Rectal smooth muscle tissue (tissue), 1 donor: ENCODE measurements around the gene GLIPR1L2.
"Not testable (repeated sequence)": the region's sequence is repeated elsewhere in the genome, so short reads cannot be mapped to it uniquely, and the experiment has no call there.

Experiments
- H3K27ac ChIP-seq: one replicate; pipeline ENCODE4 v1.7.0; 2013; ENCODE audit warnings: low read depth, low read length, inconsistent platforms
- H3K27me3 ChIP-seq: one replicate; pipeline ENCODE4 v1.7.0; 2013; ENCODE audit warnings: low read length; ENCODE audit not compliant: control insufficient read depth, insufficient read depth
- H3K36me3 ChIP-seq: one replicate; pipeline ENCODE4 v1.7.0; 2013; ENCODE audit warnings: low read length; ENCODE audit not compliant: control insufficient read depth, insufficient read depth
- H3K4me1 ChIP-seq: one replicate; pipeline ENCODE4 v1.7.0; 2013; ENCODE audit warnings: low read length; ENCODE audit not compliant: control insufficient read depth, insufficient read depth
- H3K4me3 ChIP-seq: one replicate; pipeline ENCODE4 v1.7.0; 2013; ENCODE audit warnings: low read length
- H3K9ac ChIP-seq: one replicate; pipeline ENCODE4 v1.7.0; 2013; ENCODE audit warnings: low read length

The GLIPR1L2 gene

DNA sequence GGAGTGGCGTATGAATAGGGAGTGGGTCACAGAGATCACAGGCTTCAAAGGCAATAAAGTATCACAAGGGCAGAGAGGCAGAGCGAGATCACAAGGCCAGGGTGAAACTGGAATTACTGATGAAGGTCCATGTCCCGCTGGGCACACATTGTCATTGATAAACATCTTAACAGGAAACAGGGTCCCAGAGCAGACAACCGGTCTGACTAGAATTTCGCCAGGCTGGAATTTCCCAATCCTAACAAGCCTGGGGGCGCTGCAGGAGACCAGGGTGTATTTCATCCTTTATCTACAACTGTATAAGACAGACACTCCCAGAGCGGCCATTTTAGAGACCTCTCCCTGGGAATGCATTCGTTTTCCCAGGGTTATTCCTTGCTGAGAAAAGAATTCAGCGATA is 67.0 kb downstream of the GLIPR1L2 start:
- not testable (repeated sequence) for H3K4me3 ChIP-seq, H3K4me1 ChIP-seq, H3K27me3 ChIP-seq, H3K27ac ChIP-seq, H3K36me3 ChIP-seq, H3K9ac ChIP-seq

DNA sequence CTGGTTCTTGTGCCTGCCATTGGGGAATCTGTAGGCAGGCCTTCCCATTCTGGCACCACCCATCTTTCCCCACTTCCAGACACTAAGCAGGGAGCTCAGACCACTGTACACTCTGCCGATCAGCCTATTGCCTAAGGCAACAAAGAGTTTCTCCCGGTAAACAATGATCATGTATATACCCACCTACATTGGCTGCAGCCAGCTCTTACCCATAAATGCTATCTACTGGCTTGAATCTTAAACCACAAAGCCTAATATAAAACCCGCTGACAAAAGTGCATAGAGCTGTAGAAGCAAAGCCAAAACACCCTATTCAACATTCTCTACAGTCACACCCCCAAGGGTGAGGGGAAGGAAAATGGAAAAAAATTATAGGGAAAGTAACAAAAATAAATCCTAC is 68.9 kb downstream of the GLIPR1L2 start:
- Histone ChIP-seq H3K4me1 (no peaks in the 10 kb centered on the region), H3K27ac (no peak overlapping the region), H3K36me3 (no peaks in the 10 kb centered on the region), H3K27me3 (no peaks in the 10 kb centered on the region), H3K4me3 (no peak overlapping the region), H3K9ac (no peak overlapping the region)

DNA sequence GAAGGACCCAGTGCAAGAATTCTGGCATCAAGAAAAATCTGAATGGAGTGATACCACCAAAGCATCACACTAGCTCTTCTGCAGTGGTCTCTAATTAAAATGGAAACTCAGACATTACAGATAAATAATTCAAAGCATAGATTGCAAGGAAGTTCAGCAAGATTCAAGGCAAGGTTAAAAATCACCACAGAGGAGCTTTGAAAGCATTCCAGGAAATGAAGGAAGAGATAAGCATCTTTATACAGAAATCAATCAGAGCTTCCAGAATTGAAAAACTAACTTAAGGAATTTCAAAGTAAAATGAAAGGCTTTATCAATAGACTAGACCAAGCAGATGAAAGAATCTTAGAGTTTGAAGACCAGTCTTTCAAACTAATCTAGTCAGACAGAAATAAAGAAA is 69.3 kb downstream of the GLIPR1L2 start:
- H3K27me3 ChIP-seq, result no peaks in the 10 kb centered on the region
- H3K9ac ChIP-seq, result no peak overlapping the region
- no peak overlapping the region for H3K4me3 ChIP-seq
- no peaks in the 10 kb centered on the region for H3K36me3 ChIP-seq
- H3K4me1 ChIP-seq, result no peaks in the 10 kb centered on the region
- H3K27ac ChIP-seq, result no peak overlapping the region

DNA sequence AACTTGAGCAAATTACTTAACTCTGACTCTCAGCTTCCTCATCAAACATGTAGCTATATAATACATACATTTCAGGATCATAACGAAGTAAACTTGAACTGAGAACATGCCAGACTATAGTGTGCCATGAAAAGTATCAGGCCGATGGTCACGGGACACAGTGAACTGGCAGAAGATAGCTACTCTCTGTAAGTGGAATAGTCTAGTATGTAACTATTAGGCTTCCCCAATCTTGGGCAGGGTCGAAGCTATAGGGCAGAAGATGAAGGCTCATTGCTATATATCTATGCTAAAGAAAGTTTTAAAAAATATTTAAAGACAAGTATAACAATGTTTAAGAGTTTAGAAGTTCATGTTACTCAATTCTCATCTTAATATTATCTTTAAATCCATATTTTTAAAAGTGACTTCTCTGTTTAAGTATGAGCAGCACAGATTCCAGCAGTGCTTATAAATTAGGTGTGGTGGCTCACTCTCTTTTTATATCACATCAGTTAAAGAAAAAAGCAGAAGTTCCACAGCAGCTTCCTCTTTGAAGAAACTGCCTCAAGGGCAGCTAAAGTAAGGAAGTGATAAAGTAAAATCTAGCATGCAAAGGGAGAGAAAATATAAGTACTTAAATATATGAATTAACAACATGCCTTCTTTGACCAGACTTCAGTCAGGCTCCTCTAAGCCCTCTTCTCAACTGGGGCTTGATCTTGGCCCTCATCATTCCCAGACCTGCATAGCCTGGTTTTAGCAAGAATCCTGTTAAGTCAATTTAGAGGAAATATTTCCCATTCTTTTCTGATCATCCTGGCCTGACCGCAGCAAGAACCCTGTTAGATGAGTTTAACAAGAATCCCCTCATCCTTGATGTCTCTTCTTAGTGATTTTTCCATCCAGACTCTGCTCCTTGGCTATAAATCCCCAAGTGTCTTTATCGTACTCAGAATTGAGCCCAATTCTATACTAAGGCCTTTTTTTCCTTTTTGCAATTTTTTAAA is 81.3 kb downstream of the GLIPR1L2 start:
- no peak overlapping the region for H3K27ac ChIP-seq
- H3K27me3 ChIP-seq, result no peaks in the 10 kb centered on the region
- H3K36me3 ChIP-seq, result no peaks in the 10 kb centered on the region
- H3K9ac ChIP-seq, result no peak overlapping the region
- no peak overlapping the region for H3K4me3 ChIP-seq
- H3K4me1 ChIP-seq, result no peaks in the 10 kb centered on the region

DNA sequence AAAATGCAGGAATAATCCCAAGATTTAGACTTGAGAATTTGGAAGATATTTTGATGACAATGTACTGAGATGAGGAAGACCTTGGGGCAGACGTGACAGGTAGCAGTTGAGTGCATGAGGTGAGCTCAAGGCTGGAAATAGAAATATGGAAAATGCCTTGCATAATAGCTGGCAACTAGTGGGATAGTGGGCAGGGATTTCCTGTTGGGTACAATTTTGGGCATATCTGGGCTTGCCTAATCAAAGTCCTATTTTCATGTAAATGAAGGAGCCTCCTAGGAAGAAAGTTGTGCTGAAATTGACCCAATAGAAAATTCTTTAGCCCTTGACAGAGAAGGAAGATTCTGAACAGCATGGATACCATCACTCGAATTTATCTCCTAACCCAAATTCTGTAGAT is 83.2 kb downstream of the GLIPR1L2 start:
- H3K27me3 ChIP-seq, result no peaks in the 10 kb centered on the region
- no peaks in the 10 kb centered on the region for H3K4me1 ChIP-seq
- H3K9ac ChIP-seq, result no peak overlapping the region
- H3K27ac ChIP-seq, result no peak overlapping the region
- no peaks in the 10 kb centered on the region for H3K36me3 ChIP-seq
- H3K4me3 ChIP-seq, result no peak overlapping the region

DNA sequence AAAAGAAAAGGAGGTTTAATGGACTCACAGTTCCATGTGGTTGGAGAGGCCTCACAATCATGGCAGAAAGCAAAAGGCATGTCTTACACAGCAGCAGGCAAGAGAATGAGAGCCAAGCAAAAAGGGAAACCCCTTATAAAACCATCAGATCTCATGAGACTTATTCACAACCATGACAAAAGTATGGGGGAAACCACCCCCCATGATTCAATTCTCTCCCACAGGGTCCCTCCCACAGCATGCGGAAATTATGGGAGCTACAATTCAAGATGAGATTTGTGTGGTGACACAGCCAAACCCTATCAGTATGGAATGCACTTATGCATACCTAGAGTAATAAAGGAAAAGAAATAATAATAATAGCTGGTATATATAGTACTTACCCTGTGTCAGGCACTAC is 85.2 kb downstream of the GLIPR1L2 start:
- peaks cover 2% of the 10 kb centered on the region for H3K4me1 ChIP-seq
- H3K4me3 ChIP-seq, result no peak overlapping the region
- no peak overlapping the region for H3K9ac ChIP-seq
- H3K36me3 ChIP-seq, result no peaks in the 10 kb centered on the region
- H3K27ac ChIP-seq, result no peak overlapping the region
- H3K27me3 ChIP-seq, result no peaks in the 10 kb centered on the region

DNA sequence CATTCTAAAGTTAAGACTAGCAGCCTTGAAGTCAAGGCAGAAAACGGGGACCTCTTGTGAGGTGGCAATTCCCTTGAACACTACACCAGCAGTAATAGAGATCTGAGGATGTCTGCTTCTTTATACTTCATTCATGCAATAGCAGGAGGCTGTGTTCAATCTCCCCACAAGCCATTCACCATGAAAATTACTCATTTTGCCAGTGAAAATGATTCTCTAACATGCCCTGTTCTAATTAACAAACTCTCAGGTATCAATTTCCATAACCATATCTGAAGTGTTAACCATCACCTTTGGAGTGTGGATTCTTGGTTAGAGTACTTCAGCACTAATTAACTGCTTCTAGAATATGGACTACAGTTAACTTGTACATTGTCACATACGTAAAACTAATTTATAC is 86.2 kb downstream of the GLIPR1L2 start:
- Histone ChIP-seq H3K27ac (no peak overlapping the region), H3K36me3 (no peaks in the 10 kb centered on the region), H3K9ac (no peak overlapping the region), H3K4me1 (peaks cover 5% of the 10 kb centered on the region), H3K4me3 (no peak overlapping the region), H3K27me3 (no peaks in the 10 kb centered on the region)

DNA sequence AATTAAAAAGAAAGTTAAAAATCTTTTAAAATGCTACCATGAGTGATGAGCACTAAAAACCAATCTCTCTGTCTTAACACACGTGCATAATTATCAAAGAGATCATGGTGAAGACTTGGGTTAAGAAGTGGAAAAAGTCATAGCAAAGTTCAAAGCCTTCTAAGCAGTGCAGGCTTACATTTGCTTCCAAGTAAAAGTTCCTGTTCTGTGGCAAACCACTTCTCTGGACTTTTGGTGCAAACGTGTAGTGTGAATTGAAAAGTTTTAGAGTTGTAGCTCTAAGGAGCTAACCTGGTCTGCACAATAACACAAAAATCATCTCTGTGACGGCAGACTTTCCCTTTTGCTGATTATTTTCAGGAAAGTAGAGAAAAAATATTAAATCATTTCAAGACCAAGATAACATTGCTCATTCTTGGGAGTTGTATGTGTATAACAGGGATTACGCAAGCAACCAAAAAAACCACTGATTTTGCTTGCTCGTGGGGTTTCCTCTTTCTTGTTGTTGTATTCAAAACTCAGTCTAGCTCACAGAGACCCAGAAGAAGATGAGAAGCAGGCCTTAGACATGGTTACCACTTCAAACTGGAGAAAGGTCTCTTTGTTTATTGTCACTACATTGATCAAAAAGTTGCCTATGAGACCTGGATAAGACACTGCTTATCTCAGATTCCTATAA is 87.4 kb downstream of the GLIPR1L2 start:
- H3K9ac ChIP-seq, result no peak overlapping the region
- peaks cover 5% of the 10 kb centered on the region for H3K4me1 ChIP-seq
- no peak overlapping the region for H3K4me3 ChIP-seq
- no peaks in the 10 kb centered on the region for H3K27me3 ChIP-seq
- no peaks in the 10 kb centered on the region for H3K36me3 ChIP-seq
- no peak overlapping the region for H3K27ac ChIP-seq

DNA sequence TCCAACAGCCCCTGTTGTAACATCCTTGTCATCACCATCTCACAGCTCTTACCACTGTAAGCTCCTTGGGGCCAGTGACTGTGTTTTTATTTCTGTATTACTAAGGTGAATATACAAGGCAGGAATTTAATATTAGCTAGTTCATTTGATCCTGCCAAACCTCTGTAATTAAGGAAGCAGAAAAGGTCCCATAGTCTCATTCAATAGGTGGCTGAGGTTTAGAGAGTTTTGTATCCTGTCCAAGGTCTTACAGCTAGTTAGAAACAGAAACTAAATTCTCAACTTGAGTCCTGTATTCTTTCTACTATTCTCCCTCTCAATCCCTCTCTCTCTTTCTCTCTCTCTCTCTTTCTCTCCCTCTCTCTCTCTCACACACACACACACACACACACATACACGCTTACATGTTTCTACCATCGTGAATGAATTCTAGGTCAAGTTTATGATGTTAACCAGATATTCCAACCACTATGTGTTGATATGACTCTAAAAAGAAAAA is 89.1 kb downstream of the GLIPR1L2 start:
- Histone ChIP-seq H3K27me3 (no peaks in the 10 kb centered on the region), H3K9ac (peak overlapping the region; percentile 1), H3K36me3 (no peaks in the 10 kb centered on the region), H3K4me3 (peak overlapping the region; percentile 67), H3K27ac (peak overlapping the region; percentile 78), H3K4me1 (peaks cover 8% of the 10 kb centered on the region)

DNA sequence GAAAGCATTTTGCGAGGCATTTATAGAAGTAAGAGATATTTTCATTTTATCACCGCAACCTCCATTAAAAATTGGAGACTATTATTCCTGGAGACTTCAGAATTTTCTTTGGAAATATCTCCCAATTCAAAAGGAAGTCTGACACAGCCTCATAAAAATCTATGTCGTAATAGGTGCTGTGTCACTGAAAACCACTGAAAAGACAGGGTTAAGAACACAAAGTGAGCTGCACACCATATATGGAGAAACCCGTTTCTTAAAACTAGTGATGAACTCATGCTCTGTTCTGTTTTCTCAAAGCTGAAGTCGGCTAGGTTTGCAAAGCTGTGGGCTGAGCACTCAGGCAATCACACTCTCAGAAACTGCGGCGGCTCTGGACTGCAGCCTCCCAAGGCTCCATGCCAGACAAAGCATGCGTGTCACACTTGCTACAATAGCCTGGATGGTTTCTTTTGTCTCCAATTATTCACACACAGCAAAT is 89.6 kb downstream of the GLIPR1L2 start, which contains the start of gene GLIPR1:
TSS of gene GLIPR1 (plus strand) at position 287 of the 481 bp plus-strand sequence. CDS start at position 413, 126 bp downstream.
- H3K36me3 ChIP-seq, result no peaks in the 10 kb centered on the region
- H3K4me1 ChIP-seq, result peaks cover 8% of the 10 kb centered on the region
- H3K9ac ChIP-seq, result peak within 1 kb of the TSS; percentile 29
- H3K27ac ChIP-seq, result peak within 1 kb of the TSS; percentile 78
- no peaks in the 10 kb centered on the region for H3K27me3 ChIP-seq
- H3K4me3 ChIP-seq, result peak within 1 kb of the TSS; percentile 67

DNA sequence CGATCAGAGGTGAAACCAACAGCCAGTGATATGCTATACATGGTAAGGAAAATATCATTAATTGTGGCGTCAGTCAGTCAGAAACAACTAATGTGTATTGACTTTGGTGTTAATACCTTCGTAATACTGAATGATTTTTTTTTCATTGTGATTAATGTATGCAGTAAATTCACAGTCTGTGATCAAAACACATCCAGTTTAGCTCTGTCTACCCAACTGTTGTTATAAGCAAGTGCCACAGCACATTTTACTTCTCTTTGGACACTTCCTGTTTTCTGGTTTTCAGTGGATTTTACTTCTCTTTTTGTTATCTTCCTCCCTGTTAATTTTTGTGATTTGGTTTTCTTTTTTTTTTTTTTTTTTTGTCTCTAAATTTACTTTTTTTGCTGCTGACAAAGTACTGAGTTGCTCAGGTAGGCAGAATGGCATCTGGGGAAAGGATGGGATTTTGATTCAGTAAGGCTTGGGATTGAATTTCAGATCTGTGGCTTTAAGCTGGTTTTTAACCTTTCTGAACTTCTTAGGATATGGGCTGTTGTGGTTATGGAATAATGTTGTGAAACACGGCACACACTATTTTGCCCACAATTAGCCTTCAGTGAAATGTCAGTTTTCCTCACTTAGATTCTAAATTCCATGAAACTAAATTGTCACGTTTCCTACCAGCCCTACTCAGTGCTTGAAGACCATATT is 90.3 kb downstream of the GLIPR1L2 start:
- H3K9ac ChIP-seq, result peak overlapping the region; percentile 29
- H3K27ac ChIP-seq, result peak overlapping the region; percentile 78
- peak overlapping the region; percentile 67 for H3K4me3 ChIP-seq
- H3K27me3 ChIP-seq, result no peaks in the 10 kb centered on the region
- H3K36me3 ChIP-seq, result no peaks in the 10 kb centered on the region
- peaks cover 12% of the 10 kb centered on the region for H3K4me1 ChIP-seq

DNA sequence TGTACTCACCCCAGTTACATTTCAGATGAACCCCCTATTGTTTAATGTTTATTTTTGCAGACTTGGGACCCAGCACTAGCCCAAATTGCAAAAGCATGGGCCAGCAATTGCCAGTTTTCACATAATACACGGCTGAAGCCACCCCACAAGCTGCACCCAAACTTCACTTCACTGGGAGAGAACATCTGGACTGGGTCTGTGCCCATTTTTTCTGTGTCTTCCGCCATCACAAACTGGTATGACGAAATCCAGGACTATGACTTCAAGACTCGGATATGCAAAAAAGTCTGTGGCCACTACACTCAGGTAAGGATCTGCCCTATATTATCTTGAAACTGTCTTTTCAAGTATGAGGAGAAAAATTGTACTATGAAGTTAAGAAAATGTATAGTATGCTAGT is 90.9 kb downstream of the GLIPR1L2 start:
- peaks cover 12% of the 10 kb centered on the region for H3K4me1 ChIP-seq
- H3K27ac ChIP-seq, result no peak overlapping the region
- H3K4me3 ChIP-seq, result peak overlapping the region; percentile 67
- H3K9ac ChIP-seq, result no peak overlapping the region
- no peaks in the 10 kb centered on the region for H3K27me3 ChIP-seq
- H3K36me3 ChIP-seq, result no peaks in the 10 kb centered on the region
